ENCODE data around the gene ATP10D.
"Not testable (repeated sequence)": the region's sequence is repeated elsewhere in the genome, so short reads cannot be mapped to it uniquely, and the experiment has no call there.

DNA sequence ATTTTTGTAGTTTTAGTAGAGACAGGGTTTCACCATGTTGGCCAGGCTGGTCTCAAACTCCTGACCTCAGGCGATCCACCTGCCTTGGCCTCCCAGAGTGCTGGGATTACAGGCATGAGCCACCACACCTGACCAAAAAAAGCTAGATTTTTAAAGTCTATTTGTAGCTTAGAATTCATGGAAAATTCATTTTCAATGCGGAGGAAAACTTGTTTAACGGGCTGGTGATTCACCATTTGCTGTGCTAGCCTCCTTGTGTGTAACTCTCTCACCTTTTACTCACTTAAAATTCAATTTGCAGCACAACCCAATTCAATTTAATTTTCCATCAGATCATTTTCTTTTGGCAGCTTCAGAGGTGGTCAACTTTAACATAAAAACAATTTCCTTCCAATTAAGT, 70.8 kb downstream of the ATP10D start:
- TF ChIP-seq, protein P1, sequence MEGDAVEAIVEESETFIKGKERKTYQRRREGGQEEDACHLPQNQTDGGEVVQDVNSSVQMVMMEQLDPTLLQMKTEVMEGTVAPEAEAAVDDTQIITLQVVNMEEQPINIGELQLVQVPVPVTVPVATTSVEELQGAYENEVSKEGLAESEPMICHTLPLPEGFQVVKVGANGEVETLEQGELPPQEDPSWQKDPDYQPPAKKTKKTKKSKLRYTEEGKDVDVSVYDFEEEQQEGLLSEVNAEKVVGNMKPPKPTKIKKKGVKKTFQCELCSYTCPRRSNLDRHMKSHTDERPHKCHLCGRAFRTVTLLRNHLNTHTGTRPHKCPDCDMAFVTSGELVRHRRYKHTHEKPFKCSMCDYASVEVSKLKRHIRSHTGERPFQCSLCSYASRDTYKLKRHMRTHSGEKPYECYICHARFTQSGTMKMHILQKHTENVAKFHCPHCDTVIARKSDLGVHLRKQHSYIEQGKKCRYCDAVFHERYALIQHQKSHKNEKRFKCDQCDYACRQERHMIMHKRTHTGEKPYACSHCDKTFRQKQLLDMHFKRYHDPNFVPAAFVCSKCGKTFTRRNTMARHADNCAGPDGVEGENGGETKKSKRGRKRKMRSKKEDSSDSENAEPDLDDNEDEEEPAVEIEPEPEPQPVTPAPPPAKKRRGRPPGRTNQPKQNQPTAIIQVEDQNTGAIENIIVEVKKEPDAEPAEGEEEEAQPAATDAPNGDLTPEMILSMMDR (IDR thresholded peaks at IDR 0.05), result not testable (repeated sequence)
- TF ChIP-seq POLR2A (IDR thresholded peaks at IDR 0.05), result not testable (repeated sequence)

Data from testis (tissue), 2 donors.